SK-N-SH (cell line): ENCODE data around the gene PUS1. TPM values are rescaled to one million over a fixed set of nuclear protein-coding genes. Genes with fewer than 3 reads are reported as not detected.

Experiments used
- CTCF ChIA-PET: fragments of 300-600, 350-600 bp; formaldehyde crosslinking; extraction: SDS; loops from one replicate; lab custom pipeline; 2021; lab: Yijun Ruan, JAX
- POLR2A ChIA-PET: fragments of 350-600 bp; sonication (Branson Sonifier 250); formaldehyde crosslinking; extraction: SDS; loops from one replicate; lab custom pipeline; 2020; ENCODE audit warnings: antibody characterized with exemption, inconsistent platforms; lab: Yijun Ruan, JAX
- DNase-seq: peaks from one replicate; pipeline ENCODE4 v3.0.0; 2012
- H2AFZ ChIP-seq: fragments of 200-600 bp; sonication (generic); 2 replicates; pipeline ENCODE4 v1.8.1; 2016; ENCODE audit warnings: antibody characterized with exemption, mild to moderate bottlenecking, low read depth
- H3F3A ChIP-seq: fragments of 200-600 bp; sonication (generic); replicated peaks from 2 replicates; pipeline ENCODE3; 2016; ENCODE audit warnings: antibody characterized with exemption, mild to moderate bottlenecking; ENCODE audit not compliant: insufficient read depth
- H3K27ac ChIP-seq, 2 experiments: fragments of 200-500 bp in 1 of 2; fragments of 200-600 bp in 1 of 2; sonication (Bioruptor generic) in 1 of 2; sonication (generic), shearing (Covaris generic) in 1 of 2; 2 replicates each; pipeline versions ENCODE4 v1.5.1 to v1.6.1; 2014 to 2016; ENCODE audit warnings: low read depth in 2 of 2, inconsistent platforms in 1 of 2, low read length in 1 of 2, mild to moderate bottlenecking in 1 of 2, mixed read lengths in 1 of 2
- H3K27me3 ChIP-seq: fragments of 200-600 bp; sonication (generic), shearing (Covaris generic); 2 replicates; pipeline ENCODE4 v1.6.1; 2016; ENCODE audit warnings: mixed run types; ENCODE audit not compliant: insufficient read depth
- H3K36me3 ChIP-seq, 2 experiments: fragments of 200-500 bp in 1 of 2; fragments of 200-600 bp in 1 of 2; sonication (Bioruptor generic) in 1 of 2; sonication (generic) in 1 of 2; replicated peaks in 1 of 2; 2 replicates each; pipeline versions ENCODE3 to v1.5.1; 2014 to 2016; ENCODE audit warnings: low read length in 1 of 2, mild to moderate bottlenecking in 1 of 2; ENCODE audit not compliant: insufficient read depth in 2 of 2, control insufficient read depth in 1 of 2
- H3K4me1 ChIP-seq, 2 experiments: fragments of 200-500 bp in 1 of 2; fragments of 200-600 bp in 1 of 2; sonication (Bioruptor generic) in 1 of 2; sonication (generic), shearing (Covaris generic) in 1 of 2; 2 replicates each; pipeline versions ENCODE4 v1.5.1 to v1.6.1; 2014 to 2016; ENCODE audit warnings: low read depth in 1 of 2, low read length in 1 of 2, mixed run types in 1 of 2; ENCODE audit not compliant: insufficient read depth in 2 of 2, control insufficient read depth in 1 of 2
- H3K4me2 ChIP-seq: fragments of 200-600 bp; sonication (generic), shearing (Covaris generic); 2 replicates; pipeline ENCODE4 v1.6.1; 2017; ENCODE audit warnings: mixed run types
- H3K4me3 ChIP-seq, 2 experiments: fragments of 200-500 bp in 1 of 2; fragments of 200-600 bp in 1 of 2; sonication (Bioruptor generic) in 1 of 2; sonication (generic), shearing (Covaris generic) in 1 of 2; 2 replicates each; pipeline versions ENCODE4 v1.5.1 to v1.8.1; 2014 to 2016; ENCODE audit warnings: low read depth in 2 of 2, inconsistent platforms in 1 of 2, low read length in 1 of 2, mild to moderate bottlenecking in 1 of 2, mixed read lengths in 1 of 2, moderate library complexity in 1 of 2
- H3K79me2 ChIP-seq: fragments of 200-600 bp; sonication (generic); 2 replicates; pipeline ENCODE4 v1.8.1; 2017; ENCODE audit warnings: mild to moderate bottlenecking; ENCODE audit not compliant: insufficient read depth
- H3K9ac ChIP-seq: fragments of 200-600 bp; sonication (generic); 2 replicates; pipeline ENCODE4 v1.6.1; 2017; ENCODE audit warnings: mixed run types
- H3K9me2 ChIP-seq: fragments of 200-600 bp; sonication (generic); 2 replicates; pipeline ENCODE4 v1.6.1; 2017; ENCODE audit warnings: mixed run types
- H3K9me3 ChIP-seq: fragments of 200-600 bp; sonication (generic); 2 replicates; pipeline ENCODE4 v1.6.1; 2017; ENCODE audit warnings: mixed run types, mild to moderate bottlenecking, moderate library complexity
- H4K20me1 ChIP-seq: fragments of 200-600 bp; sonication (generic); 2 replicates; pipeline ENCODE4 v1.6.1; 2017; ENCODE audit warnings: mild to moderate bottlenecking, mixed run types; ENCODE audit not compliant: insufficient read depth
- CHD2 ChIP-seq: fragments of 150-350 bp; IDR thresholded peaks from 2 replicates; pipeline ENCODE4 v1.6.1; 2018; ENCODE audit warnings: low read length; ENCODE audit not compliant: partially characterized antibody
- ELF1 ChIP-seq: IDR thresholded peaks from 2 replicates; pipeline ENCODE4 v1.4.0; 2012
- EP300 ChIP-seq, 2 experiments: IDR thresholded peaks; 2 replicates each; pipeline versions ENCODE4 v1.4.0 to v1.6.1; 2012; ENCODE audit warnings: borderline replicate concordance in 1 of 2, low read depth in 1 of 2, low read length in 1 of 2
- EZH2phosphoT487 ChIP-seq: fragments of 200-600 bp; sonication (generic); IDR thresholded peaks from 2 replicates; pipeline ENCODE4 v1.6.1; 2017; ENCODE audit warnings: low read depth, mixed run types, mild to moderate bottlenecking, antibody characterized with exemption, moderate library complexity, borderline replicate concordance
- FOSL2 ChIP-seq: IDR thresholded peaks from 2 replicates; pipeline ENCODE4 v1.4.0; 2012; ENCODE audit warnings: low read depth, mild to moderate bottlenecking, moderate library complexity, borderline replicate concordance
- FOXJ3 ChIP-seq: sonication (generic); formaldehyde crosslinking; IDR thresholded peaks from 2 replicates; pipeline ENCODE4 v1.5.1; 2020; ENCODE audit warnings: mild to moderate bottlenecking, missing genetic modification reagents
- JUND ChIP-seq: IDR thresholded peaks from 2 replicates; pipeline ENCODE4 v1.4.0; 2012
- MEF2A ChIP-seq: IDR thresholded peaks from 2 replicates; pipeline ENCODE4 v1.4.0; 2012; ENCODE audit warnings: low read depth, borderline replicate concordance
- NFIC ChIP-seq: IDR thresholded peaks from 2 replicates; pipeline ENCODE4 v1.4.0; 2012; ENCODE audit warnings: borderline replicate concordance
- NRF1 ChIP-seq: IDR thresholded peaks from 2 replicates; pipeline ENCODE4 v1.6.1; 2012; ENCODE audit warnings: low read depth, mild to moderate bottlenecking, low read length
- PBX3 ChIP-seq: IDR thresholded peaks from 2 replicates; pipeline ENCODE4; 2012
- POLR2AphosphoS5 ChIP-seq: IDR thresholded peaks from 2 replicates; pipeline ENCODE4 v1.6.1; 2012; ENCODE audit warnings: low read depth, low read length
- RCOR1 ChIP-seq: fragments of 150-350 bp; IDR thresholded peaks from 2 replicates; pipeline ENCODE4 v1.6.1; 2017; ENCODE audit warnings: antibody characterized with exemption, low read length
- RFX5 ChIP-seq: IDR thresholded peaks from 2 replicates; pipeline ENCODE4 v1.6.1; 2012; ENCODE audit warnings: mild to moderate bottlenecking, improper control_type of control experiment, low read length
- TCF12 ChIP-seq: IDR thresholded peaks from 2 replicates; pipeline ENCODE4 v1.4.0; 2012
- TEAD4 ChIP-seq: IDR thresholded peaks from 2 replicates; pipeline ENCODE4 v1.4.0; 2012; ENCODE audit warnings: mild to moderate bottlenecking, borderline replicate concordance; ENCODE audit not compliant: insufficient read depth
- whole genome bisulfite sequencing: methylation state at CpG from one replicate; pipeline ENCODE4 v1.1.6; 2017; ENCODE audit warnings: low lambda C conversion rate; 5-methylcytosine and 5-hydroxymethylcytosine counted together
- polyA plus RNA-seq, 3 experiments: library from polyadenylated mRNA; depleted of rRNA; stranded (reverse); fragments of >200 nt; gene quantifications; 2 replicates each; pipeline ENCODE4 v1.2.3, GENCODE V29; 2012
- TF ChIP-seq, protein P1 (sequence below): fragments of 200-600 bp; sonication (generic); IDR thresholded peaks from 2 replicates; pipeline ENCODE4 v1.6.1; 2017; ENCODE audit warnings: antibody characterized with exemption, mild to moderate bottlenecking, moderate library complexity
- TF ChIP-seq, protein P2 (sequence below): IDR thresholded peaks from 2 replicates; pipeline ENCODE4 v1.4.0; 2012; ENCODE audit warnings: low read depth, borderline replicate concordance
- TF ChIP-seq, protein P3 (sequence below): IDR thresholded peaks from 2 replicates; pipeline ENCODE4 v1.4.0; 2012; ENCODE audit warnings: low read depth, borderline replicate concordance

PUS1 gene
- polyA plus RNA-seq, 1 of the 3 experiments (the other 2 are of a cell fraction) = 53.1 TPM

- ChIA-PET CTCF (interaction anchor here (1.3 kb wide), 1 partner anchor 155 kb away, joined by 4 read pairs; no protein-coding TSS in a partner anchor), POLR2A (no interaction called here)
- Histone ChIP-seq H3K4me1 (peaks cover 0 to 11% of the 10 kb centered on the region in 2 experiments; a peak in 1 of 4 replicates), H3K27me3 (no peaks in the 10 kb centered on the region), H3K4me2 (no peak overlapping the region), H2AFZ (no peak overlapping the region), H3K9ac (no peak overlapping the region), H3K27ac (no peak overlapping the region), H3K79me2 (no peaks in the 10 kb centered on the region), H3K36me3 (peaks cover 47 to 81% of the 10 kb centered on the region in 2 experiments), H3K9me3 (no peaks in the 10 kb centered on the region), H3K9me2 (no peaks in the 10 kb centered on the region), H4K20me1 (no peaks in the 10 kb centered on the region), H3K4me3 (no peak overlapping the region), H3F3A (no peaks in the 10 kb centered on the region)
- TF ChIP-seq PBX3 (no peak), TCF12 (no peak), FOSL2 (no peak), EZH2phosphoT487 (no peak), ELF1 (no peak), NRF1 (no peak), JUND (no peak), RCOR1 (no peak), RFX5 (no peak), POLR2AphosphoS5 (no peak), EP300 (IDR thresholded peaks at IDR 0.05; ENCODE audit: borderline replicate concordance in 1 of 2, low read depth in 1 of 2, low read length in 1 of 2) (no peak), NFIC (no peak), FOXJ3 (CRISPR knock-in tag) (no peak), CHD2 (no peak), TEAD4 (no peak), MEF2A (no peak)
- TF ChIP-seq, protein P1, sequence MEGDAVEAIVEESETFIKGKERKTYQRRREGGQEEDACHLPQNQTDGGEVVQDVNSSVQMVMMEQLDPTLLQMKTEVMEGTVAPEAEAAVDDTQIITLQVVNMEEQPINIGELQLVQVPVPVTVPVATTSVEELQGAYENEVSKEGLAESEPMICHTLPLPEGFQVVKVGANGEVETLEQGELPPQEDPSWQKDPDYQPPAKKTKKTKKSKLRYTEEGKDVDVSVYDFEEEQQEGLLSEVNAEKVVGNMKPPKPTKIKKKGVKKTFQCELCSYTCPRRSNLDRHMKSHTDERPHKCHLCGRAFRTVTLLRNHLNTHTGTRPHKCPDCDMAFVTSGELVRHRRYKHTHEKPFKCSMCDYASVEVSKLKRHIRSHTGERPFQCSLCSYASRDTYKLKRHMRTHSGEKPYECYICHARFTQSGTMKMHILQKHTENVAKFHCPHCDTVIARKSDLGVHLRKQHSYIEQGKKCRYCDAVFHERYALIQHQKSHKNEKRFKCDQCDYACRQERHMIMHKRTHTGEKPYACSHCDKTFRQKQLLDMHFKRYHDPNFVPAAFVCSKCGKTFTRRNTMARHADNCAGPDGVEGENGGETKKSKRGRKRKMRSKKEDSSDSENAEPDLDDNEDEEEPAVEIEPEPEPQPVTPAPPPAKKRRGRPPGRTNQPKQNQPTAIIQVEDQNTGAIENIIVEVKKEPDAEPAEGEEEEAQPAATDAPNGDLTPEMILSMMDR = no peak
- TF ChIP-seq, protein P2, sequence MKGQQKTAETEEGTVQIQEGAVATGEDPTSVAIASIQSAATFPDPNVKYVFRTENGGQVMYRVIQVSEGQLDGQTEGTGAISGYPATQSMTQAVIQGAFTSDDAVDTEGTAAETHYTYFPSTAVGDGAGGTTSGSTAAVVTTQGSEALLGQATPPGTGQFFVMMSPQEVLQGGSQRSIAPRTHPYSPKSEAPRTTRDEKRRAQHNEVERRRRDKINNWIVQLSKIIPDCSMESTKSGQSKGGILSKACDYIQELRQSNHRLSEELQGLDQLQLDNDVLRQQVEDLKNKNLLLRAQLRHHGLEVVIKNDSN = no peak
- TF ChIP-seq, protein P3, sequence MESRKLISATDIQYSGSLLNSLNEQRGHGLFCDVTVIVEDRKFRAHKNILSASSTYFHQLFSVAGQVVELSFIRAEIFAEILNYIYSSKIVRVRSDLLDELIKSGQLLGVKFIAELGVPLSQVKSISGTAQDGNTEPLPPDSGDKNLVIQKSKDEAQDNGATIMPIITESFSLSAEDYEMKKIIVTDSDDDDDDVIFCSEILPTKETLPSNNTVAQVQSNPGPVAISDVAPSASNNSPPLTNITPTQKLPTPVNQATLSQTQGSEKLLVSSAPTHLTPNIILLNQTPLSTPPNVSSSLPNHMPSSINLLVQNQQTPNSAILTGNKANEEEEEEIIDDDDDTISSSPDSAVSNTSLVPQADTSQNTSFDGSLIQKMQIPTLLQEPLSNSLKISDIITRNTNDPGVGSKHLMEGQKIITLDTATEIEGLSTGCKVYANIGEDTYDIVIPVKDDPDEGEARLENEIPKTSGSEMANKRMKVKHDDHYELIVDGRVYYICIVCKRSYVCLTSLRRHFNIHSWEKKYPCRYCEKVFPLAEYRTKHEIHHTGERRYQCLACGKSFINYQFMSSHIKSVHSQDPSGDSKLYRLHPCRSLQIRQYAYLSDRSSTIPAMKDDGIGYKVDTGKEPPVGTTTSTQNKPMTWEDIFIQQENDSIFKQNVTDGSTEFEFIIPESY = no peak
- no peak for DNase-seq
- WGBS = 100% methylated on average over 7 of the region's 9 CpGs
Measured at GRCh38 chr12:131990980-131991305, 61.9 kb downstream of the PUS1 start.
